Measurements from ENCODE around the gene PPP2R2B.

- TF ChIP-seq EP300 (IDR thresholded peaks at IDR 0.05; ENCODE audit: borderline replicate concordance) (no peak), REST (IDR thresholded peaks at IDR 0.05; ENCODE audit: low read depth) (no peak), RAD21 (IDR thresholded peaks at IDR 0.05; ENCODE audit: low read depth) (no peak)
These were observed 61.7 kb downstream of the PPP2R2B start for GRCh38 chr5:146816775-146817387.
